DOHH2 (cell line): ENCODE measurements around the gene SLC44A2.

Experiments used
- CTCF ChIP-seq: fragments of 200-600 bp; sonication (generic); IDR thresholded peaks from one replicate; pipeline ENCODE4 v1.5.1; 2014; ENCODE audit warnings: antibody characterized with exemption, mild to moderate bottlenecking, low read depth, low read length; ENCODE audit not compliant: poor library complexity, severe bottlenecking
- EZH2phosphoT487 ChIP-seq: fragments of 200-600 bp; sonication (generic); IDR thresholded peaks from 2 replicates; pipeline ENCODE4 v1.6.1; 2017; ENCODE audit warnings: borderline replicate concordance, mild to moderate bottlenecking, antibody characterized with exemption, low read length, moderate library complexity, mixed read lengths

- no peak for TF ChIP-seq CTCF
- no peak for TF ChIP-seq EZH2phosphoT487
Measured at GRCh38 chr19:10646456-10647159, 21.3 kb downstream of the SLC44A2 start.
